Spinal cord (tissue), 10 donors: ENCODE results near the gene MAPKAPK3. TPM values are rescaled to one million over a fixed set of nuclear protein-coding genes. Genes with fewer than 3 reads are reported as not detected.

ENCODE experiments used
- DNase-seq, 6 donors: peaks; one replicate each; pipeline versions ENCODE4 v3.0.0 to v3.0.0-alpha.2; 2013 to 2015; ENCODE audit warnings: low spot score in 6 of 6, low read depth in 4 of 6
- H3K27ac ChIP-seq: one replicate; pipeline ENCODE4 v1.5.1; 2013; ENCODE audit warnings: low read depth, low read length, control low read depth
- H3K27me3 ChIP-seq: one replicate; pipeline ENCODE4 v1.6.1; 2013; ENCODE audit warnings: low read length; ENCODE audit not compliant: control insufficient read depth, insufficient read depth
- H3K36me3 ChIP-seq: one replicate; pipeline ENCODE4 v1.6.1; 2013; ENCODE audit warnings: low read length; ENCODE audit not compliant: control insufficient read depth, insufficient read depth
- H3K4me1 ChIP-seq: one replicate; pipeline ENCODE4 v1.6.1; 2013; ENCODE audit warnings: low read length; ENCODE audit not compliant: control insufficient read depth, insufficient read depth
- H3K4me3 ChIP-seq: one replicate; pipeline ENCODE4 v1.5.1; 2013; ENCODE audit warnings: low read depth, low read length, control low read depth
- H3K9me3 ChIP-seq: one replicate; pipeline ENCODE4 v1.6.1; 2013; ENCODE audit warnings: low read length; ENCODE audit not compliant: control insufficient read depth, insufficient read depth
- WGBS: methylation state at CpG from one replicate; pipeline ENCODE4 v1.1.5; 2013; ENCODE audit warnings: missing lambda C conversion rate; ENCODE audit not compliant: insufficient coverage; 5-methylcytosine and 5-hydroxymethylcytosine counted together
- polyA plus RNA-seq, 2 donors: library from polyadenylated mRNA; unstranded; fragments of 120-200 nt; gene quantifications; one replicate each; pipeline ENCODE4 v1.2.1, GENCODE V29; 2013; ENCODE audit not compliant: insufficient read length in 2 of 2
- total RNA-seq, 2 donors: library from RNA; depleted of rRNA in 1 of 2; stranded (reverse); fragments of 120-200 nt in 1 of 2; fragments of >200 nt in 1 of 2; gene quantifications; one replicate each; pipeline versions ENCODE4 v1.2.3 to v1.2.4, GENCODE V29; 2013 to 2014
- donor health status: healthy.

Gene MAPKAPK3
- total and polyA plus RNA-seq, 4 donors, result 12.4 to 24.4 (median 19.0) TPM

GRCh38 chr3:50633230-50633790 lies 16.4 kb downstream of the MAPKAPK3 start:
- H3K4me3 ChIP-seq, result no peak overlapping the region
- WGBS, result 95% methylated on average over 4 of the region's 5 CpGs
- peaks cover 2% of the 10 kb centered on the region for H3K36me3 ChIP-seq

DNA sequence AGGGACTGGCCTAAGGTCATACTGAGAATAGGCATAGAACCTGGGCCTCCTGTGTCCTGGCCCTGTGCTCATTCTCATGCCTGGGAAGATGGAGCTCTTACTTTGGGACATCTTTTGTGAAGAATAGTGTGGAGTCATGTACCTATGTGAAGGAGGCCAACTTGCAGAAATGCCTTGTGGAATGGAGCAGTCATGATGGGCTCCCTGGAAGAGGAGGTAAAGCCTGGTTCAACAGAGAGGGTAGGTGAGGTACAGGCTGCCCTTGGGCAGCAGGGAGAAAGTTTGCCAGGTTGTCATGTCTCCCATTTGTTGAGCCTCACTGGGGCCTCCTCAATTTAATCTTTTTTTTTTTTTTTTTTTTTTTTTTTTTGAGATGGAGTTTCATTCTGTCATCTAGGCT lies 18.1 kb downstream of the MAPKAPK3 start:
- H3K4me3 ChIP-seq, result no peak overlapping the region
- H3K9me3 ChIP-seq, result no peaks in the 10 kb centered on the region
- H3K27me3 ChIP-seq, result no peaks in the 10 kb centered on the region
- no peak for DNase-seq
- H3K4me1 ChIP-seq, result peaks cover 14% of the 10 kb centered on the region
- H3K27ac ChIP-seq, result no peak overlapping the region
- H3K36me3 ChIP-seq, result peaks cover 2% of the 10 kb centered on the region

More at GRCh38 chr3:50633230-50633790, 16.4 kb downstream of the MAPKAPK3 start:
- Histone ChIP-seq H3K4me1 (peaks cover 17% of the 10 kb centered on the region), H3K27me3 (no peaks in the 10 kb centered on the region), H3K27ac (no peak overlapping the region), H3K9me3 (no peaks in the 10 kb centered on the region)
- DNase-seq, result no peak

DNA sequence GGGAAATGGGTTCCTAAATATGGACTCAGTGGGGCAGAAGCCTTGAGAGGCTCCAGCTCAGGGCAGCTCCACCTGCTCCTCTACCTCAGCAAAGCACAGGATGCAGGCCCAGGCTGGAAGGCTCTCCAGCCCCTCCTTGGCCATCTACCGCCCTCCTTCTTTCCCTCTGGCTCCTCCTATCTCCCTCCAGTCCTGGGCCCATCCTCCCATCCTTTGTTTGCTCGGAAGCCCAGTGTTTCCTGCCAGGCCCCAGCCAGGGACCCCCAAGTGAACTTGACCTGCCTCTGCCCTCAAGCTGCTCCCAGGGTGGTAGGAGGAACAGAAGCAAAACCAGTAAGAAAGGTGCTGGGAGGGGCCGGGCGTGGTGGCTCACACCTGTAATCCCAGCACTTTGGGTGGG lies 20.1 kb downstream of the MAPKAPK3 start:
- H3K27ac ChIP-seq, result no peak overlapping the region
- 81% methylated on average over 4 of the region's 4 CpGs for WGBS
- DNase-seq, result no peak

DNA sequence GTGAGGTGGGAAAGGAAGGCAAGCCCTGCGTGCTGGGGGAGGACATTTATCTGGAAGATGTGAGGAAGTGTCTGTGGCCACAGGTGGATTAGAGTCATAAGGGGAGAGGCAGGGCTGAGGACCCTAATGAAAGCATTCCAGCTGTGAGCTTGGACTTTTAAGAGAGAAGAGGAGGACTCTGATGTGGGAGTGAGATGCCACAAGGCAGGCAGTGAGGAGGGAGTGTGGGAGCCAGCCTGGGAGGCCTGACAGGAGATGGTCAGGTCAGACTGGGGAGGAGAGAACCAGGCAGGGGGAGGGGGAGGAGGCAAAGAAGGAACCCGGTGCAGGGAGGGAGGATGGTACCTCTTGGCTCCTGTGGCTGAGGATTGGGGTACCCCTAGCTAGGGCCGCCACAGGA lies 21.0 kb downstream of the MAPKAPK3 start:
- Histone ChIP-seq H3K27me3 (no peaks in the 10 kb centered on the region), H3K9me3 (no peaks in the 10 kb centered on the region), H3K27ac (no peak overlapping the region), H3K4me3 (no peak overlapping the region), H3K4me1 (peaks cover 6% of the 10 kb centered on the region), H3K36me3 (peaks cover 2% of the 10 kb centered on the region)
- DNase-seq, result no peak
- WGBS, result 71% methylated on average over 3 of the region's 3 CpGs

More for the DNA sequence above, 20.1 kb downstream of the MAPKAPK3 start:
- H3K36me3 ChIP-seq, result peaks cover 2% of the 10 kb centered on the region
- H3K4me3 ChIP-seq, result no peak overlapping the region
- H3K4me1 ChIP-seq, result peaks cover 6% of the 10 kb centered on the region
- H3K27me3 ChIP-seq, result no peaks in the 10 kb centered on the region
- no peaks in the 10 kb centered on the region for H3K9me3 ChIP-seq

DNA sequence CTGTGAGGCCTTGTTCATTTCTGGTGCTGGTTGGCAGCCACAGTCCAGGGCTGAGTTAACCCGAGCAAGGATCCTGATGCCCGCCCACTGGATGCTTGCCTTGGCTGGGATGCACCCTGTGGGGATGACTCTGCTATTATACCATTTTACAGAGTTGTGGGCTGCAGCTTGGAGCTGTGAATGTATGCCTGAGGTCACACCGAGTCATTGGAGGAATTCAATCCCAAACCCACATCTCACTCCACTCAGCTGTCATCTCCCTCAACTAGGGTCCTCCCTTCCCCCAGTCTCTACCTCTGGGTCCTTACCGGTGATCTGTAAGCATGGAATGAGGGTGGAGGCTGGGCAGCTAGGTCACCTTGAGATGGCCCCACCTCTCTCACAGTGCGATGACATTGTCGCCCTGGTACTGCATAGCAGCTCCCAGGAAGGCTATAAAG lies 22.1 kb downstream of the MAPKAPK3 start:
- H3K27ac ChIP-seq, result no peak overlapping the region
- no peak overlapping the region for H3K4me3 ChIP-seq
- H3K36me3 ChIP-seq, result peaks cover 7% of the 10 kb centered on the region
- no peaks in the 10 kb centered on the region for H3K9me3 ChIP-seq
- no peaks in the 10 kb centered on the region for H3K27me3 ChIP-seq
- no peak for DNase-seq
- 87% methylated on average over 2 of the region's 6 CpGs for WGBS
- H3K4me1 ChIP-seq, result peaks cover 6% of the 10 kb centered on the region

- Histone ChIP-seq H3K9me3 (no peaks in the 10 kb centered on the region), H3K4me1 (peaks cover 2% of the 10 kb centered on the region), H3K36me3 (peaks cover 22% of the 10 kb centered on the region), H3K27ac (no peak overlapping the region), H3K27me3 (no peaks in the 10 kb centered on the region), H3K4me3 (no peak overlapping the region)
- DNase-seq, result no peak
- WGBS, result no CpG with 5 or more reads among the region's 1 CpG
Observed at GRCh38 chr3:50642382-50642781, 25.4 kb downstream of the MAPKAPK3 start.

GRCh38 chr3:50644561-50644960 lies 27.6 kb downstream of the MAPKAPK3 start:
- H3K27ac ChIP-seq, result no peak overlapping the region
- no peaks in the 10 kb centered on the region for H3K9me3 ChIP-seq
- peaks cover 23% of the 10 kb centered on the region for H3K4me1 ChIP-seq
- WGBS, result 68% methylated on average over 4 of the region's 7 CpGs
- peaks cover 20% of the 10 kb centered on the region for H3K36me3 ChIP-seq
- no peak overlapping the region for H3K4me3 ChIP-seq
- H3K27me3 ChIP-seq, result no peaks in the 10 kb centered on the region
- peak in 1 of 6 donors; percentile 81 for DNase-seq

- Histone ChIP-seq H3K27me3 (no peaks in the 10 kb centered on the region), H3K36me3 (peaks cover 20% of the 10 kb centered on the region), H3K4me3 (no peak overlapping the region), H3K27ac (no peak overlapping the region), H3K4me1 (peaks cover 32% of the 10 kb centered on the region), H3K9me3 (no peaks in the 10 kb centered on the region)
- WGBS, result 89% methylated on average over 1 of the region's 2 CpGs
- DNase-seq, result no peak
Observed at GRCh38 chr3:50645378-50645777, 28.4 kb downstream of the MAPKAPK3 start.

- 10% methylated on average over 2 of the region's 6 CpGs for WGBS
- peaks cover 54% of the 10 kb centered on the region for H3K4me1 ChIP-seq
- no peak overlapping the region for H3K4me3 ChIP-seq
- DNase-seq, result peak in 4 of 6 donors; percentile 23 to 92 (median 54)
- H3K9me3 ChIP-seq, result no peaks in the 10 kb centered on the region
- H3K27me3 ChIP-seq, result no peaks in the 10 kb centered on the region
- H3K36me3 ChIP-seq, result peaks cover 18% of the 10 kb centered on the region
- no peak overlapping the region for H3K27ac ChIP-seq
Observed at GRCh38 chr3:50648313-50648712, 31.4 kb downstream of the MAPKAPK3 start.

- 94% methylated on average over 2 of the region's 2 CpGs for WGBS
Observed at GRCh38 chr3:50648944-50649343, 32.0 kb downstream of the MAPKAPK3 start.

More at GRCh38 chr3:50648944-50649343, 32.0 kb downstream of the MAPKAPK3 start:
- H3K4me1 ChIP-seq, result peaks cover 54% of the 10 kb centered on the region
- H3K27ac ChIP-seq, result no peak overlapping the region
- no peak overlapping the region for H3K4me3 ChIP-seq
- H3K36me3 ChIP-seq, result peaks cover 15% of the 10 kb centered on the region
- no peak for DNase-seq
- H3K9me3 ChIP-seq, result no peaks in the 10 kb centered on the region
- no peaks in the 10 kb centered on the region for H3K27me3 ChIP-seq
